GM21390 (cell line): ENCODE results near the gene RAB11A.
"Not testable (repeated sequence)": the region's sequence is repeated elsewhere in the genome, so short reads cannot be mapped to it uniquely, and the experiment has no call there.

Experiments
- ATAC-seq: cut with Tn5 transposase; IDR thresholded peaks from one replicate; pipeline ENCODE4 v1.9.1; 2021; ENCODE audit not compliant: unreplicated experiment

The RAB11A gene

DNA sequence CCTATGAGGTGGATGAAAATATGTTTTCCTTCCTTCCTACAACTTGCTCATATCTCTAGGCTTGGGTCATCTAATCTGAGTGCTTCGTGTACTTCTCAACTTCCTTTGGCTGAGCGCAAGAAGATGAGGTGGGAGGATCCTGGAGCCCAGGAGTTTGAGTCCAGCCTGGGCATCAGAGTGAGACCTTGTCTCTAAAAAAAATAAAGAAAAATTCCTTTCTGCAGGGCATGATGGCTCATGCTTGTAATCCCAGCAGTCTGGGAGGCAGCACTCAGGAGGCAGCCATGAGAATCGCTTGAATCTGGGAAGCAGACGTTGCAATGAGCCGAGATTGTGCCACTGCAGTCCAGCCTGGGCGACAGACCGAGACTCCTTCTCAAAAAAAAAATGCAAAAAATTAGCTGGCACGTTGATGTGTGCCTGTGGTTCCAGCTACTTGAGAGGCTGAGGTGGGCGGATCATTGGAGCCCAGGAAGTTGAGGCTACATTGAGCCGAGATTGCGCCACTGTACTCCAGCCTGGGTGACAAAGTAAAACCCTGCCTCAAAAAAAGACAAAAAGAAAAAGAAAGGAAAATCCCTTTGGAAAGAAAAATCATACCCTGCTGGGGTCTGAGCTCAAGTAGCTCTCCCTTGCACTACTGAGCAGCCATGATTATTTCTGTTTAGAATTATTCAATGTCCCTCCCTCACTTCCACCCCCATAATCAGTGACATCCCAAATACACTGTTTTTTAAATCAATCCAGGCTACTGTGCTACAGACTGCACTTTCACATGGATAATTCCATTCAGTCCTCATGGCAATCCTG lies 28.0 kb upstream of the RAB11A start:
- no peak for ATAC-seq

- ATAC-seq: no peak
These were observed 23.3 kb upstream of the RAB11A start for GRCh38 chr15:65845826-65846519.

GRCh38 chr15:65847989-65848388 lies 21.3 kb upstream of the RAB11A start:
- ATAC-seq: no peak

DNA sequence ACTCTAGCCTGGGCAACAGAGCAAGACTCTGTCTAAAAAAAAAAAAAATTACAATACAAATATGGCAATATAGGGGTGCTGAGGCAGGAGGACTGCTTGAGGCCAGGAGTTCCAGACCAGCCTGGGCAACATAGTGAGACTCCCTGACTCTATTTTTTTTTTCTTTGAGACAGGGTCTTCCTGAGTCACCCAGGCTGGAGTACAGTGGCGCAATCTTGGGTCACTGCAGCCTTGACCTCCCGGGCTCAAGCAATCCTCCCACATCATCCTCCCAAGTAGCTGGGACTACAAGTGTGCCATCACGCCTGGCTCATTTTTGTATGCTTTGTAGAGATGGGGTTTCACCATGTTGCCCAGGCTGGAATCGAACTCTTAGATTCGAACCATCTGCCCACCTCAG lies 17.3 kb upstream of the RAB11A start:
- no peak for ATAC-seq

DNA sequence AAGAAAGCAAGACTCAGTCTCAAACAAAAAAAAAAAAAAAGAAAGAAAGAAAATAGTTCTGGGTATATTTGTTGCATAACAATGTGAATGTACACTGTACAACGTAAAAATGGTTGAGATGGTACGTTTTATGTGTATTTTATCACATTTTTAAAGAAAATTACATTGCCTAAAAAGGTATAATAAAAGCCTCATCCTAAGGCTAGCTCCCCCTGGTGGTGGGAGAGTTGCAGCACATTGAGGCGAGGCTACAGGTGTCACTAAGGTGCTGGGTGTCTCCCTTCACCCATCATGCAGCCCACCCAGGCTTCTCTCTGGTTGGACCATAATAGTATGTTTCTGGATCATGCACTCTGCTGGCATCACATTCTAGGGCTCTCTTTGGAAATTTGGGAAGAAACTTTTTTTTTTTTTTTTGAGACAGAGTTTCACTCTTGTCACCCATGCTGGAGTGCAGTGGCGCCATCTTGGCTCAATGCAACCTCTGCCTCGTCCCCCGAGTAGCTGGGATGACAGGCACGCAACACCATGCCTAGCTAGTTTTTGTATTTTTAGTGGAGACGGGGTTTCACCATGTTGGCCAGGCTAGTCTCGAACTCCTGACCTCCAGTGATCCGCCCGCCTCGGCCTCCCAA lies 12.4 kb upstream of the RAB11A start:
- ATAC-seq: no peak

DNA sequence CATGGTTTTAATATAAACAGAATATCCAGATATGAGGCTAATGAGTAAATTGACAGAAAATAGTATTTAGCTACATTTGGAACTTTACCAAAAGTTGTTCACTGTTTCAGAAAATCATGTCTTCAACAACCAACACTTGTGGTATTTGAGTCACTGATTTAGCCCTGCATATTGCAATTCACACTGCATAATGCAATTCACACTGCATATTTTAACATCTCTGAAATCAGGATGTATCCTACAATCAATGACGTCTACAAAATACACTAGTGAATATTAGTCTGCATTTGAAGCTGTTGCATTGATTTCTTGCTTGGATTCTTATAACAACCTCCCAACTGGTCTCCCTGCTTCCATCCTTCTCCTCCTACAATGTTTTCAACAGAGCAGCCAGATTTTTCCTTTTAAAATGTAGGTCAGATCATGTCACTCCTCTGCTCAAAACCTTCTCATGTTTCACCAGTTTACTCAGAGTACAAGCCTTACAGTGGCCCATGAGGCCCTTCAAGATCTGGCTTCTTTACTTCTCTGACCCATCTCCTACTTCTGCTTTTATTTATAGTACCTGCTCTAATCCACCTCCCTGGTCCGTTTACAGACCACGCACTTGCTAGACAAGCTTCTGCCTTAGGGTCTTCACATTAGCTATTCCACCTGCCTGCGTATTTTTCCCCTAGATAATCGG lies 11.4 kb upstream of the RAB11A start:
- ATAC-seq: no peak

- ATAC-seq: peak; percentile 60
These were observed 6.6 kb upstream of the RAB11A start for GRCh38 chr15:65862682-65863081.

GRCh38 chr15:65863106-65863505 lies 6.2 kb upstream of the RAB11A start:
- ATAC-seq: no peak

DNA sequence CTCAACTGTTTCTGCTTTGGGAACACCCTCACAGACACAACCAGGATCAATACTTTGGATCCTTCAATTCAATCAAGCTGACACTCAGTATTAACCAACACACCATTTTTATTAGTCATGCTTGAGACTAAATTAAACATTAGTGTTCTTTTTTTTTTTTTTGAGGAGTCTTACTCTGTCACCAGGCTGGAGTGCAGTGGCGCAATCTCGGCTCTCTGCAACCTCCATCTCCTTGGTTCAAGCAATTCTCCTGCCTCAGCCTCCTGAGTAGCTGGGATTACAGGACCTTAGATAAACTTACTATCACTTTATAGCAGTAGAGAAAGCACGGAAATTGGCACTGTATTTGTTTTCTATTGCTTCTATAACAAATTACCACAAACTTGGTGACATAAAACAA lies 2.0 kb upstream of the RAB11A start:
- ATAC-seq: no peak

DNA sequence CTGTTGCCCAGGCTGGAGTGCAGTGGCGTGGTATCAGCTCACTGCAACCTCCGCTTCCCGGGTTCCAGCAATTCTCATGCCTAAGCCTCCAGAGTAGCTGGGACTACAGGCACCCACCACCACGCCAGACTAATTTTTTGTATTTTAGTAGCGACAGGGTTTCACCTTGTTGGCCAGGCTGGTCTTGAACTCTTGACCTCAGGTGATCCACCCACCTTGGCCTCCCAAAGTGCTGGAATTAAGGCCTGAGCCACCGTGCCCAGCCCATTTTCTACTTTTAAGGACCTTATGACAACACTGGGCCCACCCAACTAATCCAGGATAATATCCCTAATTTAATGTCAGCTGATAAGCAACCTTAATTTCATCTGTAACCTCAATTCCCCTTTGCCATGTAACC lies 1.4 kb upstream of the RAB11A start:
- not testable (repeated sequence) for ATAC-seq

DNA sequence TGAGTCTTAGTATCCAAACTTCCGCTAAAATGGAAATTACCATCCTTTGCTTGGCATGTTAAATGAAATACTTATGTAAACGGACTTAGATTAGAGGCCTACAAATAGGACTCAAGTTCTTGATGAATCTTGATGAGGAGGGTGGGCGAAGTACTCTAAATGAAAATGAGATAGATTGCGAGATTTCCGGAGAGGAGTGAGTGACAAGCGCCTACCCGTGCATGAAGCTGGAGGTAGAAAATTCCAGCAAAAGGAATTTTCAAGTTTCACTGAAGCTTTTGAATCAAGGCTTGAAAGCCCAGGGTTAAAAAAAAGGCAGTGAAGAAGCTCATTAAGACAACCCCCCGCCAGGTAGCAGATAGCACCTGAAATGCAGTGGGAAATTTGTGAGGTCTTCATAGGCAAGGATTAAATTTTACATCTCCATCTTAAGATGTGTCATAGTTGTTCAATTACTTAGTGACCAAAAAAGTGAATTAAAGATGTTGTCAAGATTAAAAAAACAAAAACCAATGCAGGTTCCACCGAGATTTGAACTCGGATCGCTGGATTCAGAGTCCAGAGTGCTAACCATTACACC lies 655 bp upstream of the RAB11A start:
- no peak for ATAC-seq

DNA sequence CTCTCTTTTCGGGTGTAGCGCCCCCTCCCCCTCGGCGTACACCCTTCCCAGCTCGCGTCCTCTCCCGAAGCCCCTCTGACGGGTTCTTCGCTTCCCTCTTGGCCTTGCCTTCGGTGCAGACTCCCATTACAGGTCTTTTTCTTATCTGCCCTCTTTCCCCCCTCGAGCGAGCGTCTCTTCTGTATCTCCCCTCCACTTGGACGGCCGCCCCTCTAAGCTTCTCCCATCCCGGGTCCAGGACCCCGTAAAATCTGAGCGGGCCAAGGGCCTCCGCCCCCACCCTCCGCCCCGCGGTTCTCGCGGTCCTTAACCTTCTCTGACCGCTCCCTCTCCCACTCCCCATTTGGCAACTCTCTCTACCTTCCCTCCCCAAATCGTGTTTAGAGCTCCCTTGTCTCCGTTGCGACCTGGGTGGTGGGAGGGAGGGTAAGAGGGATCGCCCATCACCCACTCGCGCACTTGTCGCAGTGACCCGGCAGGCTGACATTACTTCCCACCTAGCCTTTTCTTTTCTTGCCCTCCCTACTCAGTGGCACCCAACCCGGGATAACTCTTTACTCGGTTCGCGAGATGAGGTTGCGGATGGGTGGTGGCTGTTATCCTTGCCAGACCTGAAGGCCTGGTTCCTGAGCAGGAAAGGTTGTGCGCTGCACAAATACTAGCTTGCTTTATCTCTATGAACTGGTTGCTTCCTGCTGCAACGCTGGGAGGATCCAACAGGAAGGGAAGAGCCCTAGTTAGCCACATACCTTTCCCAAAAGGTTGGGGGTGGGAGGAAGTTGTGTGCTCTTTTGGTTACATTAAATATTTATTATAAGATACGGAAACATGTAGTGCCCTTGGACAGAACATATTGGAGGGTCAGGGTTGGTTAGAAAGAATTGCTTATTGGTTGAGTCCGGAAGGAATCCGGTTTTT lies 922 bp downstream of the RAB11A start:
- ATAC-seq: no peak

DNA sequence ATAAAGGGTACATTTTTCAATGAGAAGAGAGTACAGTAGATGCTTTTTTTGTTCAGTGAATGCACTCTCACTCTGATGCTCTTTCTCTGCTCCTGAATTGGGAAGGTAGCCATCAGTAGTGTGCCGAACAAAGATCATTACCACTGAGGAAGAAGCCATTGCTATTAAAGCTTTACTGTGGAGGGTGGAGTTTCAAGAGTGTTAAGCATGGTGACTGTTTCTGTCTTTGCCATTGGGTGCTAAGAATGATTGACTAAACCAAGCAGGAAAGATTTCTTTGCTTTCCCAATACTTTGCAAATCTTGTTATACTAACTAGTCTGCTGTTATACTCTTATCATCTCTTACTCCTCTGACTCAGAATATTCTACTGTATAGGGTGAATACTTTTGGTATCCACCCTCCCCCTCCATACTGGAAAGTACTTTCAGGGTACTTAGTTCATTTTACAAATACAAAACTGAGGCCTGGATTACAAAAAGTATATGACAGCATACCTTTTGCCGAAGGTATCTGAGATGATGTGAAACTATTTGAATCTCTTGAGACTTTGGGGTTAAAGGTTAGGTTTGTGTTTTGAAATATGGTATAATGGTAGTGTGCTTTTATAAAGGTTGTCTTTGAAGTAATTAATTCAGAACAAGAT lies 1.7 kb downstream of the RAB11A start:
- no peak for ATAC-seq

DNA sequence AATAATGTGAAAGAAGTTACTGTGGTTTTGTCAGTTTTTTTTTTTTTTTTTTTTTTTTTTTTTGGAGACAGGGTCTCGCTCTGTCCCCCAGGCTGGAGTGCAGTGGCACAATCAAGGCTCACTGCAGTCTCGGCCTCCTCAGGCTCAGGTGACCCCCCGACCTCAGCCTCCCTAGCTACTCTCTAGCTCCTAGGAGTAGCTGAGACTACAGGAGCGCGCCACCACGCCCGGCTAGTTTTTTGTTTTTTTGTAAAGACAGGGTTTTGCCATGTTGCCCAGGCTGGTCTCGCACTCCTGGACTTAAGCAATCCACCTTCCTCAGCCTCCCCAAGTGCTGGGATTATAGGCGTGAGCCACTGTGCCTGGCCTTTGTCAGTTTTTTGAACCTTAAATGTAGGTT lies 2.6 kb downstream of the RAB11A start:
- ATAC-seq: not testable (repeated sequence)

GRCh38 chr15:65872596-65872995 lies 3.3 kb downstream of the RAB11A start:
- not testable (repeated sequence) for ATAC-seq

GRCh38 chr15:65873256-65873655 lies 4.0 kb downstream of the RAB11A start:
- no peak for ATAC-seq

DNA sequence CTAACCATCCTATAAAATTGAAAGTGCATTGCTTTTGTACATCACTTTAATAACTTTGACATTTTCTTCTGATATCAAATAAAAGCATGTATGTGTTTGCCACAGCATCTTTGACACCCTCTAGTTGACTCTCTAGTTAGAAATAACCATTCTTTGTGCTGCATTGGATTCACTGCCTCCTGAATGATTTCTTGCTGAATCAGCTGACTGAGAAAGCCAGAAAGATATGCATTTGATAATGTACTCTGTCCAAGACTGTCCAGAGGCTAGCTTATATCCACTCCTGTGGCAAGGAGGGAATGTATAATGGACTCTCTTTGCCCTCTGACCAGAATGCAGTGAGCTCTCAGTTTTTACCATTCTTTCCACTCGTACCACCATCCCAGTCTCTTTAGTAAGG lies 6.2 kb downstream of the RAB11A start:
- ATAC-seq: no peak

GRCh38 chr15:65877749-65878148 lies 8.5 kb downstream of the RAB11A start:
- ATAC-seq: no peak

DNA sequence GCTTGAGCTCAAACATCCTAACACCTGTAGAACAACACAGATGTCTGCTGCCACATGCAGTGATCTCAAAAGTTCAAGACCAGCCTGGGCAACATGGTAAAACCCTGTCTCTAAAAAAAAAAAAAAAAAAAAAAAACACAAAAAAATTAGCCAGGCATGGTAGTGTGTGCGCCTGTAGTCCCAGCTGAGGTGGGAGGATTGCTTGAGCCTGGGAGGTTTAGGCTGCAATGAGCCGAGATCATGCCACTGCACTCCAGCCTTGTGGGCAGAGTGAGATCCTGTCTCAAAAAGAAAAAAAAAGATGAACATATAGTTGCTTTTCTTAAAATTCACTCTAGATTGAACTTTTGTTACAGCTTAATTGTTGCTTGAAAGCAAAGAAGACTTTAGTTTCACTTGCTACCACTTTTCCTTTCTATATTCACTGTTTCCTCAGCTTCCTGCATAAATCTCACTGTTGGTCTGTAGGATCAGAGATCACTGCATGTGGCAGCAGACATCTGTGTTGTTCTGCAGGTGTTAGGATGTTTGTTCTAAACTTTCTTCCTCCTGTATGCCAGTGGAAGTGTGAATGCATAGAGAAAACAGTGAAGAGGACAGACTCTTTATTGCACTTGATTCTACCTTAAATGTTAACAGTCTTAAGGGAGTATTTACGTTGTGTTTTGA lies 12.6 kb downstream of the RAB11A start:
- ATAC-seq: no peak
